Activated CD4-positive, alpha-beta T cell treated with anti-CD3 and anti-CD28 coated beads, Interleukin-2, amount 50 U/mL, for 24 hours (primary cell): ENCODE data around the gene DYSF.
A peak's percentile ranks its signal among the peaks of the same experiment; 100 is the strongest.

Experiments used
- DNase-seq, 2 donors: peaks; one replicate each; pipeline ENCODE4 v3.0.0-alpha.2; 2020; ENCODE audit warnings: low read depth in 1 of 2, low spot score in 1 of 2

DYSF gene

DNA sequence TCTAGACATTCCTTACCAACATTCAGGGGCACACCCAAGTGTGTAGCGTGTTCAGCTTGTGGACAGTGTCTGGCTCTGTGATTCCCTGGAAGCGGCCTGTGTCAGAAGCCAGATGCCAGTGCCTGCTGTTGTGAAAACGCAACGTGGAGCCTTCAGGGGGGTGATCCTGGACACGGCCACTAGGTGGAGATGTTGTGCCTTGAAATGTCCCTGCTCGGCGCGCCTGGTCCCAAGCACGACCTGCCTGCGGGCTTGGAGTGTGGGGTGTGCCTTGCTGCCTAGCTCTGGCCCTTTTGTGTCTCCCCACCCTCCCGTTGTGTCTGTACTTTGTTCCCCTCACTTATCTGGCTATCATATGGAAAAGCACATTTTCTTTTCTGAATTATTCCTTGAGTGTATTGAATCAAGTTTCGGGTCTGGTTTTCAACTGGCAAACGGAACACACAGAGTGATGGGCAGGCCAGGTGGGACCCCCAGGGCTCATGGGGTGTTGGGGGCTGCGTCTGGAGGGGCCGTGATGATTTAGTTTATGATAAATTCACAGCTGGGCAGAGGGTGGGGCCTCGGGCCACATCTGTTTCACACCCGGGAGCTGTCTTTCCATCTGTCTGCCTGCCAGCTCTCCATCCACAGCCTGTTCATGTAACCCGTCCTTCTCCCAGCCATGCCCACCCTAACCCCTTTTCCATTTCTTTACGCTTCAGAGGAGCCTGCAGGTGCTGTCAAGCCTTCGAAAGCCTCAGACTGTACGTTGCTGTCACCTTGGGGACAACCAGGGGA is 95.5 kb downstream of the DYSF start:
- peak; percentile 47 to 55 for DNase-seq

- no peak for DNase-seq
Measured at GRCh38 chr2:71550801-71551630, 97.7 kb downstream of the DYSF start.

DNA sequence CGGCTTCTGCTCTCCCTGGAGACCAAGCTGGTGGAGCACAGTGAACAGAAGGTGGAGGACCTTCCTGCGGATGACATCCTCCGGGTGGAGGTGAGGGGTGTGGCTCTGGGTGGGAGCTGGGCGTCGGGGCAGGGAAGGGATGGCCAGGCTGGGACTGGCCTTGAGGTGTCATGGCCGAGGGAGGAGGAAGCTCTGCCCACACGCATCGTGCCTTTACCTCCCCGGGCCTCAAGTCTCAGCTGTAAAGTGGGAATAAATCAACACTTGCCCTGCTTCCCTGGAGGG is 98.2 kb downstream of the DYSF start:
- DNase-seq = no peak

DNA sequence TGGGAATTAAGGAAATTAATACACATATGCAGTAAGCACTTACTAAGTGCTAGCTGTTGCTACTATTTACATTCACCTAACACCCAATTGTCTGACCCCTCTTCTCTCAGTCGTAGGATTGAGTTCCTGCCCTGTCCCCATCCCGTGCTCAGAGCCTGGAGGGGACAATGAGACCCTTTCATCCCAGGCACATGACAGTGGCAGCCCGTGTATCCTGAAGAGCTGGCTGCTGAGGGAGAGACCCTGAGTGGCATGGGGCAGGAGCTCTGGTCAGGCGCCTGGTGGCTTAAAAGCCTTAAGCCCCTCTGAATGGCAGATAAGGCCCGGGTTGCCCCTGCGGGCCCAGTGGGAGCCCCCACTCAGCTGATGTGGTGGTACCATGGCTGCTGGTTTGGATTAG is 99.0 kb downstream of the DYSF start:
- no peak for DNase-seq

GRCh38 chr2:71552861-71553301 is 99.5 kb downstream of the DYSF start:
- no peak for DNase-seq

DNA sequence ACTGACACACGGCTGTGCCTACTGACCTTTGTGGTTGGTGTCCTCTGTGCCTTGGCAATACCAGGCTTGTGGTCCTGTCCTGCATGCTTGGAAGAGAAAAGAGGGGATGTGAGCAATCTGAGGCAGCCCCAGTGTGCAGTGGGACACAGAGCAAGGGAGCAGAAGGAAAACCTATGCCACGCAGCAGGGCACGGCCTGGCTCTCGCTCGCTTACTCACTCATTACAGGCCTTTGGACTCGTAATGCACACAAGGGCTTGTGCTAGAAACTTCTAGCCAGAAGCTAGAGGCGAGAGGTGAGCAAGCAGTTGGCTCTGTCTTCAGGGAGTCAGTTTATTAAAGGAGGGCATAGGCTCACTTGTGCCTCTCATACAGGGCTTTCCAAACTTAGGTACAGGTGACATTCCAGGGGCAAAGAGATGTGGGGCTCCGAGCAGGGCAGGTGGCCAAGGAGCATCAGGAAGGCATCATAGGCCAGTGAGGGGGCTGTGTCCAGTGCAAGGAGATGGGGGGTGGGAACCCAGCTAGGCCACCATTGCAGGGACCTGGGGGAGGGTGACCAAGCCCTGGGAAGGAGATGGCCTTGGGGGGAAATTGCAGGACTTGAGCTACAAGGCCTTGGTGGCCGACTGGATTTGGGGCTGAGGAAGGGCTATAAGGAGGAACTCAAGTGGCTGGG is 100.8 kb downstream of the DYSF start:
- no peak for DNase-seq

- DNase-seq = no peak
Measured at GRCh38 chr2:71554706-71555056, 101.3 kb downstream of the DYSF start.

GRCh38 chr2:71555798-71556454 is 102.6 kb downstream of the DYSF start:
- no peak for DNase-seq

DNA sequence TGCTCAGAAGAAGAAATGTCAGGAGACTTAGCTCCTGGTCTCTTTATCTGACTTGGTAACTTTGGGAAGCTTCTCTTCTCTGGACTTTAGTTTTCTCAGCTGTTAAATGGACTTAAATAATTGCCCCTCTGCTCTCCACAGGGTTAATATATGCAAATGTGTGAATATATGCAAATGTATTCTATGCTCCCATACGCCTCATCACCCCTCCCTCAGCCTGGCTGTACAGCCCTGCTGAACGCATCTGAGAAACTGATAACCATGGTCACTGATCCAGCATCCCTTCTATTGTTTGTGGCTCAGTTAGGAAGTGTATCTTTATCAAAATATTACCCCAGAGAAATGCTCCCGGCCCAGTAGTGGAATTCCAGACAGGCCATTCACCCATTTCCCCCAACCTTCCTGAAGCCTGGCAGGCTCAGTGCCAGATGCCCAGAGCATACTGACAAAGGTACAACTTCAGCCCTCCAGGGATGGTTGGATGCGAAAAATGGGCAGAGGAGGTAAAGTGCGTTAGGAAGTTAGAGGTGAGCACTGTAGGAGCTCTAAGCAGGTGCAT is 103.4 kb downstream of the DYSF start:
- DNase-seq = no peak

- no peak for DNase-seq
Measured at GRCh38 chr2:71557321-71557720, 104.0 kb downstream of the DYSF start.

- DNase-seq = no peak
Measured at GRCh38 chr2:71558300-71559051, 105.1 kb downstream of the DYSF start.

- no peak for DNase-seq
Measured at GRCh38 chr2:71559080-71559827, 105.9 kb downstream of the DYSF start.

GRCh38 chr2:71559828-71560637 is 106.7 kb downstream of the DYSF start:
- DNase-seq = no peak

GRCh38 chr2:71560638-71561011 is 107.3 kb downstream of the DYSF start:
- no peak for DNase-seq

GRCh38 chr2:71561441-71562267 is 108.3 kb downstream of the DYSF start:
- DNase-seq = no peak

- DNase-seq = no peak
Measured at GRCh38 chr2:71562518-71562917, 109.2 kb downstream of the DYSF start.

GRCh38 chr2:71563872-71564271 is 110.5 kb downstream of the DYSF start:
- DNase-seq = no peak

GRCh38 chr2:71564361-71564760 is 111.0 kb downstream of the DYSF start:
- DNase-seq = no peak
